Activated CD4-positive, alpha-beta memory T cell treated with anti-CD3 and anti-CD28 coated beads for 36 hours (primary cell): ENCODE data around the gene DNLZ. TPM values are rescaled to one million over a fixed set of nuclear protein-coding genes. Genes with fewer than 3 reads are reported as not detected.

ENCODE experiments used
- CTCF ChIA-PET: fragments of 350-600 bp; sonication (Branson Sonifier 250); formaldehyde crosslinking; loops from one replicate; lab custom pipeline; 2021; ENCODE audit warnings: antibody characterized with exemption, inconsistent platforms; lab: Charles Lee
- POLR2A ChIA-PET: fragments of 350-600 bp; sonication (Branson Sonifier 250); formaldehyde crosslinking; loops from one replicate; lab custom pipeline; 2021; ENCODE audit warnings: antibody characterized with exemption; lab: Charles Lee
- DNase-seq: peaks from one replicate; pipeline ENCODE4 v3.0.0-alpha.2; 2020
- H3K27ac Mint-ChIP-seq: one replicate; pipeline ENCODE4 v1.8.0; 2021; ENCODE audit warnings: mixed read lengths
- H3K27me3 Mint-ChIP-seq: one replicate; pipeline ENCODE4 v1.8.0; 2021; ENCODE audit warnings: mixed read lengths
- H3K36me3 Mint-ChIP-seq: one replicate; pipeline ENCODE4 v1.8.0; 2021; ENCODE audit warnings: mixed read lengths
- H3K4me1 Mint-ChIP-seq: one replicate; pipeline ENCODE4 v1.8.0; 2021; ENCODE audit warnings: low read depth, mixed read lengths
- H3K4me3 Mint-ChIP-seq: one replicate; pipeline ENCODE4 v1.8.0; 2021; ENCODE audit warnings: mild to moderate bottlenecking, mixed read lengths
- H3K9me3 Mint-ChIP-seq: one replicate; pipeline ENCODE4 v1.8.0; 2021; ENCODE audit warnings: mixed read lengths
- intact Hi-C: fragments of 100-400 bp; cut with micrococcal nuclease; formaldehyde crosslinking; loops from one replicate; pipeline ENCODE4 v1.15.1; 2023
- total RNA-seq, 2 experiments: library from RNA; stranded (reverse); gene quantifications; one replicate each; pipeline ENCODE4 v1.2.3, GENCODE V29; 2021

DNLZ gene
- total RNA-seq, 2 experiments from 2014 or later = 14.5 to 15.2 TPM

DNA sequence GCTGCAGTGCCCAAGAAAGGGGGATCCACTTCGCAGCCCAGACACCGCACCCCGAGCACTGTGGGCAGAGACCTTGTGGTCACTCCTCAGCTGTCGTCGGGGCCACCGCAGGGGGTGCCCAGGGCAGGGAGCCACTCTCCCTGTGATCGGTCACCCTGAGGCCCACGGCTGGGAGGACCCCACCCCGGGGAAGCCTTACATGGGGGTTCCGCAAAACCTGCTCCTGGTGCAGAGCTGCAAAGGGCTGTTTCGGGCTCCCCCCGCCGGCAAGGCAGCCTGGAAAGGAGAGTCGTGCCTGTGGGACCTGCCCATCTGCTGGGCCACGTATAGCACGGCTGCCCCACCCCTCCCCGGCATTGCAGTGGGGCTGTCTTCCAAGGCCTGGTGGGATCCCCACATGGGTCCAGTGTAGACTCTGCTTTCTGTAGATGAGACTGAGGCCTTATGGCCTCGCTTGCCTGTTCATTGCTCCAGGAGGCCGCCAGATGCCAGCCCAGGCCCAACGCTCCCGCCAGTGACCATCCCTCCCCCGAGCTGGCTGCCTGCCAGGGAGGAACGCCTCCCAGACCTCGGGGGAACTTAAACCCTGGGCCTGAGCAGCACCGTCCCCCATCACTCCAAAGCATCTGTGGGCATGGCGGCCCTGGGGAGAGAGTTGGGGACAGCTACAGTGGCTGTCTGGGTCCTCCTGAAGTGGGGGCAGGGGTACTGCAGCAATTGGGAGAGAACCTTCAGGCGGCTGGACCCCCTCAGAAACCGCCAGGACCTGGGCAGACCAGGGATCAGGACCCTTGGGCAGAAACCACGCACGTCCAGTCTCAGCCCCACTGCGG lies 1.6 kb upstream of the DNLZ start:
- POLR2A ChIA-PET = no interaction called here
- no peaks in the 10 kb centered on the region for H3K9me3 Mint-ChIP-seq
- CTCF ChIA-PET = interaction anchor here (1.3 to 2.4 kb wide), 2 partner anchors 35 to 74 kb away, joined by 3 to 12 read pairs; no protein-coding TSS in a partner anchor
- H3K27ac Mint-ChIP-seq = no peak overlapping the region
- no peaks in the 10 kb centered on the region for H3K36me3 Mint-ChIP-seq
- H3K4me1 Mint-ChIP-seq = peaks cover 9% of the 10 kb centered on the region
- H3K4me3 Mint-ChIP-seq = no peak overlapping the region
- no peaks in the 10 kb centered on the region for H3K27me3 Mint-ChIP-seq
- no peak for DNase-seq
- intact Hi-C loops = no loop called here

- ChIA-PET CTCF (interaction anchor here (0.6 to 2.4 kb wide), 19 partner anchors 10 to 403 kb away, joined by 3 to 13 read pairs (median 3); partner anchors contain the start of genes SNAPC4 and UBAC1), POLR2A (interaction anchor here (1.1 to 1.6 kb wide), 10 partner anchors 10 to 255 kb away, joined by 3 to 5 read pairs (median 4); partner anchors contain the start of genes ENTR1, GPSM1 and PMPCA)
- Mint-ChIP-seq H3K27me3 (no peaks in the 10 kb centered on the region), H3K27ac (no peak overlapping the region), H3K4me1 (peaks cover 9% of the 10 kb centered on the region), H3K36me3 (no peaks in the 10 kb centered on the region), H3K4me3 (peak overlapping the region; percentile 32), H3K9me3 (no peaks in the 10 kb centered on the region)
- no peak for DNase-seq
- intact Hi-C loops = loop anchor here (1.0 to 2.0 kb wide), 4 partner anchors 39 to 119 kb away; partner anchors contain the start of genes ENTR1, INPP5E, PMPCA and SEC16A
Observed at GRCh38 chr9:136363949-136364748, 605 bp upstream of the DNLZ start.

DNA sequence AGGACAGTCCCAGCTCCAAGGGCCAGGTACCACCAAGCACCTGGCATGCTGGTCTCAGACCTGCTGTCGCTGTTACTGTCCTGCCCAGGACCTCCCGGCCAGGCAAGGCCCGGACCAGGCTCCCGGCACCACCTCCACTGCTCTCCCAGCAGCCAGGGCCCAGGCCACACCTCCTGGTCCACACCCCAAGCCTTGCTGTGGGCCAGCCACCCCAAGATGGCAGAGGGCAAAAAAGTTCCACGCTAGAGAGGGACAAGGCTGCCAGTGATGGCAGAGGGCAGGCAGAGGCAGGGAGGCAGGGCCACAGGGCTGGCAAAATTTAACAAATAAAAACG lies 1.1 kb downstream of the DNLZ start:
- DNase-seq = no peak
- peaks cover 9% of the 10 kb centered on the region for H3K4me1 Mint-ChIP-seq
- peak overlapping the region; percentile 88 for H3K27ac Mint-ChIP-seq
- H3K4me3 Mint-ChIP-seq = no peak overlapping the region
- no peaks in the 10 kb centered on the region for H3K27me3 Mint-ChIP-seq
- no peaks in the 10 kb centered on the region for H3K36me3 Mint-ChIP-seq
- CTCF ChIA-PET = interaction anchor here (0.6 to 2.4 kb wide), 16 partner anchors 10 to 401 kb away, joined by 3 to 13 read pairs (median 4); partner anchors contain the start of genes SNAPC4 and UBAC1
- POLR2A ChIA-PET = interaction anchor here (0.9 to 1.6 kb wide), 6 partner anchors 8 to 253 kb away, joined by 3 to 5 read pairs (median 4); partner anchors contain the start of gene GPSM1
- no peaks in the 10 kb centered on the region for H3K9me3 Mint-ChIP-seq
- intact Hi-C loops = loop anchor here (2.0 kb wide), 2 partner anchors 48 to 76 kb away; partner anchors contain the start of genes ENTR1, INPP5E and PMPCA

GRCh38 chr9:136361754-136362449 lies 1.6 kb downstream of the DNLZ start:
- CTCF ChIA-PET = interaction anchor here (0.6 to 1.0 kb wide), 2 partner anchors 32 to 33 kb away, joined by 3 read pairs; no protein-coding TSS in a partner anchor
- Mint-ChIP-seq H3K4me3 (no peak overlapping the region), H3K36me3 (no peaks in the 10 kb centered on the region), H3K27me3 (no peaks in the 10 kb centered on the region), H3K27ac (no peak overlapping the region), H3K9me3 (no peaks in the 10 kb centered on the region), H3K4me1 (peaks cover 9% of the 10 kb centered on the region)
- intact Hi-C loops = loop anchor here (2.0 kb wide), 2 partner anchors 49 to 77 kb away; partner anchors contain the start of genes ENTR1, INPP5E and PMPCA
- POLR2A ChIA-PET = interaction anchor here (0.9 kb wide), 1 partner anchor 7 kb away, joined by 3 read pairs; no protein-coding TSS in a partner anchor
- DNase-seq = no peak

- intact Hi-C loops = no loop called here
- no peak for DNase-seq
- Mint-ChIP-seq H3K9me3 (no peaks in the 10 kb centered on the region), H3K27me3 (no peaks in the 10 kb centered on the region), H3K4me1 (peaks cover 9% of the 10 kb centered on the region), H3K27ac (no peak overlapping the region), H3K36me3 (no peaks in the 10 kb centered on the region), H3K4me3 (no peak overlapping the region)
- ChIA-PET POLR2A (no interaction called here), CTCF (no interaction called here)
Observed at GRCh38 chr9:136361047-136361753, 2.3 kb downstream of the DNLZ start.

DNA sequence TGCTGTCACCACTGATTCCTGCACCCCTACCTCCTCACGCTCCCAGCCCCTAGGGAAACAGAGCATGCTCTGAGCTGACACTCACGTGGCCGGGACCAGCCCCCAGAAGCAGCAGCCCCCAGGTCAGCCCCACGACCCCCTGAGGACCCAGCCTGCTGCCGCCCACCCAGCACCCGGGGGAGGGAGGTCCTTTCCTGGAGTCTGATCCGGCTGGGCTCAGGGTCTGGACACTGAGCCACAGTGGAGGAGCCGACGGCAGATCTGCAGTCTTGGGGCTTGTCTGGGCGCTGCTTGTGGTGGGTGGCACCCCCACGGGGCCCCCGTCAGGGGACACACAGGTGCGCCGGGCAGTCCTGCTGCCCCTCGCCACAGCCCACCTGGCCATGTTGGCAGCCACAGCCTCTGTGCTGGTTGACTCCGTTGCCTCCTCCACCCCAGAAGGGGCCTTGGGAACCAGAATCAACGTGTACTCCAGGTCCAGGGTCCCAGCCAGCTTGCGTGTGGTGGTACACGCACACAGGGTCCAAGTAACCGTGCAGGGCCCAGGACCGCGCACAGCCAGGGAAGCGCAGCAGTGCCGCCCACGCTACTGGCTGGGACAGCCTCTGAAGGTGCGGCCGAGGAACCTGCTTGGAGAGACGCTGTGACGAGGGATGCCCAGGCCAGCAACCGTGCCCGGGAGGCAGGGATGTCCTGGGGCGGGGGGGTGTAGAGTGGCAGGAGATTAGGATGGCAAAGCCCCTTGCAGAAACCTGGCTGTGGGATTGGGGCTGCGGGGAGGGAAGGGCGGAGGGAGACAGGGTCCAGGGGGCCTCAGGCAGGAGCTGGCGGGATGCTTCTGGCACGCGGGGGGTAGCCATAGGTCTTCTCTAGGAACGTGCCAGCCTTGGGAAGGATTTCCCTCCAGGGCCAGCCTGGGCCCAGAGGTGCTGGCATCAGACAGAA lies 3.5 kb downstream of the DNLZ start:
- no peak overlapping the region for H3K4me3 Mint-ChIP-seq
- DNase-seq = no peak
- intact Hi-C loops = no loop called here
- H3K36me3 Mint-ChIP-seq = no peaks in the 10 kb centered on the region
- ChIA-PET POLR2A (no interaction called here), CTCF (no interaction called here)
- H3K4me1 Mint-ChIP-seq = peaks cover 9% of the 10 kb centered on the region
- no peaks in the 10 kb centered on the region for H3K27me3 Mint-ChIP-seq
- H3K27ac Mint-ChIP-seq = no peak overlapping the region
- no peaks in the 10 kb centered on the region for H3K9me3 Mint-ChIP-seq

DNA sequence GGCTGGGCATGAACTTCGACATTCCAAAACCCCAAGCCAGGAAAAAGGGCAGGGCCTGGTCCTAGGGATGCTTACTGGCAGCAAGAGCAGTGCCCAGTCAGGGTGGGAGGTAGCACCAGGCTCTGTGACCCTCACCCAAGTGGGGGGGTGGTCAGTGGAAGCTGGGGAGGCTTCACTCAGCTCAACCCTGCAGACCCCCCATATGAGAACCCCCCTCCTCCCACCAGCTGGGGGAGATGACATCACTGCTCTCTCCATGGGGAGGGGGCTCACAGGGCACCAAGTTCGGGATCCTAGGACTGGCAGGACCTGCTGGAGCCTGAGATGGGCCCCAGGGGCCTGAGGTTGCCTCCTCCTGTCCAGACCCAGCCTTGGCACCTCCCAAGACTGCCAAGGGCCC lies 4.7 kb downstream of the DNLZ start:
- Mint-ChIP-seq H3K4me3 (no peak overlapping the region), H3K27ac (no peak overlapping the region), H3K36me3 (no peaks in the 10 kb centered on the region), H3K4me1 (peaks cover 9% of the 10 kb centered on the region), H3K9me3 (no peaks in the 10 kb centered on the region), H3K27me3 (no peaks in the 10 kb centered on the region)
- POLR2A ChIA-PET = no interaction called here
- intact Hi-C loops = no loop called here
- CTCF ChIA-PET = no interaction called here
- DNase-seq = no peak

DNA sequence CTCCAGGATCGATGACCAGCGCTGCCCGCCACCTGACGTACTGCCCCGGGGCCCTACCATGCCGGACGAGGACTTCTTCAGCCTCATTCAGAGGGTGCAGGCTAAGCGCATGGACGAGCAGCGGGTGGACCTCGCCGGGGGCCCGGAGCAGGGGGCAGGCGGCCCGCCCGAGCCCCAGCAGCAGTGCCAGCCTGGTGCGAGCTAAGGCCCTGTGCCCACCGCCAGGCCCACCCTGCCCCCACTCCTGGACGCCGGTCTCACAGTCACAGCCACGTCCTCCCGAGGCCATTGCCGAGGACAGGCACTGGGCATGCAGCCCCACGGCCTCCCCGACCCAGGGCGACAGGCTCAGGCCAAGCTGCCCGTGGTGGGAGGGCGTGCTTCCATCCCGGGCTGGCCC lies 5.5 kb downstream of the DNLZ start:
- POLR2A ChIA-PET = no interaction called here
- no peaks in the 10 kb centered on the region for H3K9me3 Mint-ChIP-seq

GRCh38 chr9:136357202-136357725 lies 6.3 kb downstream of the DNLZ start:
- DNase-seq = no peak
- intact Hi-C loops = no loop called here
- Mint-ChIP-seq H3K27ac (no peak overlapping the region), H3K4me3 (no peak overlapping the region), H3K9me3 (no peaks in the 10 kb centered on the region), H3K4me1 (no peaks in the 10 kb centered on the region), H3K36me3 (no peaks in the 10 kb centered on the region), H3K27me3 (no peaks in the 10 kb centered on the region)
- ChIA-PET POLR2A (no interaction called here), CTCF (no interaction called here)

More for the DNA sequence above, 5.5 kb downstream of the DNLZ start:
- Mint-ChIP-seq H3K36me3 (no peaks in the 10 kb centered on the region), H3K27me3 (no peaks in the 10 kb centered on the region), H3K4me3 (no peak overlapping the region), H3K27ac (no peak overlapping the region), H3K4me1 (peaks cover 6% of the 10 kb centered on the region)
- DNase-seq = no peak
- CTCF ChIA-PET = no interaction called here
- intact Hi-C loops = no loop called here
